Endothelial cell (in vitro differentiated cells): ENCODE data around the gene PKP2. TPM values are rescaled to one million over a fixed set of nuclear protein-coding genes. Genes with fewer than 3 reads are reported as not detected.

ENCODE experiments used
- DNase-seq: peaks from one replicate; pipeline ENCODE4 v3.0.0; 2021; ENCODE audit warnings: low spot score
- H3K27ac Mint-ChIP-seq: one replicate; pipeline ENCODE4 v1.8.0; 2021; ENCODE audit warnings: mixed read lengths, inconsistent platforms; ENCODE audit not compliant: unreplicated experiment
- H3K27me3 Mint-ChIP-seq: one replicate; pipeline ENCODE4 v1.8.0; 2021; ENCODE audit warnings: mild to moderate bottlenecking, moderate library complexity, mixed read lengths, inconsistent platforms; ENCODE audit not compliant: unreplicated experiment
- H3K36me3 Mint-ChIP-seq: one replicate; pipeline ENCODE4 v1.8.0; 2021; ENCODE audit warnings: mild to moderate bottlenecking, low read depth, mixed read lengths, inconsistent platforms; ENCODE audit not compliant: unreplicated experiment
- H3K4me1 Mint-ChIP-seq: one replicate; pipeline ENCODE4 v1.8.0; 2021; ENCODE audit warnings: mild to moderate bottlenecking, mixed read lengths, inconsistent platforms; ENCODE audit not compliant: unreplicated experiment
- H3K4me3 Mint-ChIP-seq: one replicate; pipeline ENCODE4 v1.8.0; 2021; ENCODE audit warnings: mild to moderate bottlenecking, mixed read lengths, inconsistent platforms; ENCODE audit not compliant: unreplicated experiment
- H3K9me3 Mint-ChIP-seq: one replicate; pipeline ENCODE4 v1.8.0; 2021; ENCODE audit warnings: mixed read lengths, inconsistent platforms; ENCODE audit not compliant: unreplicated experiment
- total RNA-seq: library from RNA; stranded (reverse); fragmentation: NEBNext Ultra II Directional; extraction: Animal tissue kit (Norgen Biotek cat#: 25700); gene quantifications from one replicate; pipeline ENCODE4 v1.2.1, GENCODE V29; 2021; ENCODE audit not compliant: unreplicated experiment
- TF ChIP-seq, protein P1 (sequence below): fragments of 200-600 bp; sonication (generic); IDR thresholded peaks from one replicate; pipeline ENCODE4 v1.5.0; 2021; ENCODE audit warnings: antibody characterized with exemption; ENCODE audit not compliant: unreplicated experiment

PKP2 gene
- total RNA-seq, 1 donor from 2014 or later: 9.0 TPM

DNA sequence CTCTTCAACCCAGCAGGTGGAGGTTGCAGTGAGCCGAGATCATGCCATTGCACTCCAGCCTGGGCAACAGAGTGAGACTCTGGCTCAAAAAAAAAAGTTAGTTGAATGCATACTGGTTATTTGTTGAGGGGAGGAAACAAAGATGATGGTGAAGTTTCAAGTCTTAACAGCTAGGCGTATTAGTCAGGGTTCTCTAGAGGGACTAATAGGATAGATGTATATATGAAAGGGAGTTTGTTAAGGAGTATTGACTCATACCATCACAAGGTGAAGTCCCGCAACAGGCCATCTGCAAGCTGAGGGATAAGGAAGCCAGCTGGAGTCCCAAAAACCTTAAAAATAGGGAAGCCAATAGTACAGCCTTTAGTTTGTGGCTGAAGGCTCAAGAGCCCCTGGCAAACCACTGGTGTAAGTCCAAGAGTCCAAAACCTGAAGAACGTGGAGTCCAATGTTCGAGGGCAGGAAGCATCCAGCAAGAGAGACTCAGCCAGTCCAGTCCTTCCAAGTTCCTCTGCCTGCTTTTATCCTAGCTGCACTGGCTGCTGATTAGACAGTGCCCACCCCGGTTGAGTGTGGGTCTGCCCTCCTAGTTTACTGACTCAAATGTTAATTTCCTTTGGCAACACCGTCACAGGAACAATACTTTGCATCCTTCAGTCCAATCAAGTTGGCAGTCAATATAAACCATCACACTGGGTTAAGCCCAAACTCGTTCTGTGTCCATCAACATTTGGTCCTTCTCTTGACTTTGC is 26.1 kb upstream of the PKP2 start:
- H3K27me3 Mint-ChIP-seq: no peaks in the 10 kb centered on the region
- H3K36me3 Mint-ChIP-seq: no peaks in the 10 kb centered on the region
- H3K4me1 Mint-ChIP-seq: peaks cover 5% of the 10 kb centered on the region
- H3K4me3 Mint-ChIP-seq: no peak overlapping the region
- no peak overlapping the region for H3K27ac Mint-ChIP-seq
- TF ChIP-seq, protein P1, sequence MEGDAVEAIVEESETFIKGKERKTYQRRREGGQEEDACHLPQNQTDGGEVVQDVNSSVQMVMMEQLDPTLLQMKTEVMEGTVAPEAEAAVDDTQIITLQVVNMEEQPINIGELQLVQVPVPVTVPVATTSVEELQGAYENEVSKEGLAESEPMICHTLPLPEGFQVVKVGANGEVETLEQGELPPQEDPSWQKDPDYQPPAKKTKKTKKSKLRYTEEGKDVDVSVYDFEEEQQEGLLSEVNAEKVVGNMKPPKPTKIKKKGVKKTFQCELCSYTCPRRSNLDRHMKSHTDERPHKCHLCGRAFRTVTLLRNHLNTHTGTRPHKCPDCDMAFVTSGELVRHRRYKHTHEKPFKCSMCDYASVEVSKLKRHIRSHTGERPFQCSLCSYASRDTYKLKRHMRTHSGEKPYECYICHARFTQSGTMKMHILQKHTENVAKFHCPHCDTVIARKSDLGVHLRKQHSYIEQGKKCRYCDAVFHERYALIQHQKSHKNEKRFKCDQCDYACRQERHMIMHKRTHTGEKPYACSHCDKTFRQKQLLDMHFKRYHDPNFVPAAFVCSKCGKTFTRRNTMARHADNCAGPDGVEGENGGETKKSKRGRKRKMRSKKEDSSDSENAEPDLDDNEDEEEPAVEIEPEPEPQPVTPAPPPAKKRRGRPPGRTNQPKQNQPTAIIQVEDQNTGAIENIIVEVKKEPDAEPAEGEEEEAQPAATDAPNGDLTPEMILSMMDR: no peak
- DNase-seq: no peak
- H3K9me3 Mint-ChIP-seq: no peaks in the 10 kb centered on the region

DNA sequence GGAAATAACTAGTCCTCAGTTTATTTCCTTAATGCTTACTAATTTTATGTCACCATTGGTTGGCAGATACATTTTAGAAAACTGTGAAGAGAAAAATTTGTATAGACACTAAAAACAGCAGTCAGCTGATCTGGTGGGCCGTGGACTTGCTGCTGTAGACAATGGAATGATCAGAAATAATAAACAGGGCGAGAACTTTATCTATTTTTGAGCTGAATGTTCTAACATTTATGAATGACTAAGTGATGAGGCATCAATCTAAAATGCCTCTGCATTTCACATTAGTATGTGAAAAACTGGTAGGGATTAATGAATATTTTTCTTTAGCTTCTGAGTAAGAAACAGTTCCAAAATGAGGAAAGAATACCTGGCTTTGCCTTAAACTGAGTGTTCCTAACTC is 24.8 kb upstream of the PKP2 start:
- no peak for DNase-seq
- Mint-ChIP-seq H3K4me1 (peaks cover 5% of the 10 kb centered on the region), H3K9me3 (no peaks in the 10 kb centered on the region), H3K27ac (no peak overlapping the region), H3K4me3 (no peak overlapping the region), H3K27me3 (no peaks in the 10 kb centered on the region), H3K36me3 (no peaks in the 10 kb centered on the region)
- TF ChIP-seq, protein P1: no peak

DNA sequence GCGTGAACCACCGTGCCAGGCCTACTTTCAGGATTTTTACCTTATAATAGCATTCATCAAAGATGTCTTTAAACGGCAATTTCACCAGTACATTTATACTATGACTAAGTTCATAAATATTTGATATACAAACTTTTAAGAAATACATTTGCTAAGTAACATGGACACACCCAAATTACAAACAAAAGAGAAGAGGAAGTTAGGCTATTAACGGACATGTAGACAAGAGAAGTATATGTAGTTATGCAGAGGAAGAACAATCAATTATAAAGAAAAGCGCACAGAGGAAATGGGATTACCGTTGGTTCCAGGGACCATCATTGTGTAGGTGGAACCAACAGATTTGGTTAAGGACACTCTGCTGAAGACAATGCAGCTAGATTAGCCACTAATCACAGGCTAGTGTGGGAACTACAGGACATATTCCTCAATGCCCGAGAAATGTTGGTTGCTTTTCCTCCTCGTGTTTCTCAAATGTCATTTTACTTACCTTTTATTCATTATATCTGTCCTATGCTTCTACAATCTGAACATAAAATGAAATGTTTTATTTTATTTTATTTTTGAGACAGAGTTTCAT is 24.0 kb upstream of the PKP2 start:
- no peak overlapping the region for H3K27ac Mint-ChIP-seq
- TF ChIP-seq, protein P1: no peak
- DNase-seq: no peak

DNA sequence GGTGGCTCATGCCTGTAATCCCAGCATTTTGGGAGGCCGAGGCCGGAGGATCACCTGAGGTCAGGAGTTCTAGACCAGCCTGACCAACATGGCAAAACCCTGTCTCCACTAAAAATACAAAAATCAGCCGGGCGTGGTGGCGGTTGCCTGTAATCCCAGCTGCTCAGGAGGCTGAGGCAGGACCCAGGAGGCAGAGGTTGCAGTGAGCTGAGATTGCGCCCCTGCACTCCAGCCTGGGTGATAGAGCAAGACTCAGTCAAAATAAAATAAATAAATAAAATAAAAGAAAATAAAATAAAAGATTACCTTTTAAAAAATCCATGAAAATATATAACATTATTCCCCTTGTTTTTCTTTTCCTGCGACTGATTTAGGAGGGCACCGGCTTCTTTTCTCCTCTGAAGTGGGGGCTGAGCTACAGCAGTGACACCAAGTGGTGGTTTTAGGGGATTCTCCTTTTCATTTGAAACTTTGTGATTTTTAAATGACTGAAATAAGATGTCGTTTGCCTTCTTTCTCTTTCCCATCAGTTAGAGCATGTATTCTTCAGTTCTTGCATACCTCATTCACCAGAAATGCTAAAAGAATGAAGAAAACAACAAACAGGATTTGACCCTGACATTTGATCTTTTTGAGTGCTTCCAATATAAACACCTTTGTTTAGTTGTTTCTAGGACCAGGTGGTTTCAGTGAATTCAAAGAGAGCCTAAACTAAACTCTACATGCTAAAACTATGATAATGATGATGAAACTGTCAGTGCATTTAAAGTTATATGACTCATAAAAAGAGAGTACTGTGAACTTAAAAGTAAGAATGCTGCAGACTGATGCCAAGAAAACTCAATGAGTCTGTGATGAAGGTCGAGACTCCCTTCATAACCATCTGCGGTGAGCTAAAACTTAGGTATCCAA is 22.6 kb upstream of the PKP2 start:
- TF ChIP-seq, protein P1: peak; percentile 46
- no peak overlapping the region for H3K27ac Mint-ChIP-seq
- H3K27me3 Mint-ChIP-seq: no peaks in the 10 kb centered on the region
- peaks cover 5% of the 10 kb centered on the region for H3K4me1 Mint-ChIP-seq
- no peaks in the 10 kb centered on the region for H3K36me3 Mint-ChIP-seq
- no peak overlapping the region for H3K4me3 Mint-ChIP-seq
- DNase-seq: no peak
- H3K9me3 Mint-ChIP-seq: no peaks in the 10 kb centered on the region

More for the DNA sequence above, 24.0 kb upstream of the PKP2 start:
- Mint-ChIP-seq H3K9me3 (no peaks in the 10 kb centered on the region), H3K27me3 (no peaks in the 10 kb centered on the region), H3K4me1 (peaks cover 5% of the 10 kb centered on the region), H3K36me3 (no peaks in the 10 kb centered on the region), H3K4me3 (no peak overlapping the region)
